Measurements from ENCODE around the gene THSD7B. TPM values are rescaled to one million over a fixed set of nuclear protein-coding genes. Genes with fewer than 3 reads are reported as not detected.
"Not testable (repeated sequence)": the region's sequence is repeated elsewhere in the genome, so short reads cannot be mapped to it uniquely, and the experiment has no call there.

The THSD7B gene
- total and polyA plus RNA-seq, 9 of the 15 experiments (the other 6 are each of a cell fraction or from before 2014, with no cell fraction given): not detected

DNA sequence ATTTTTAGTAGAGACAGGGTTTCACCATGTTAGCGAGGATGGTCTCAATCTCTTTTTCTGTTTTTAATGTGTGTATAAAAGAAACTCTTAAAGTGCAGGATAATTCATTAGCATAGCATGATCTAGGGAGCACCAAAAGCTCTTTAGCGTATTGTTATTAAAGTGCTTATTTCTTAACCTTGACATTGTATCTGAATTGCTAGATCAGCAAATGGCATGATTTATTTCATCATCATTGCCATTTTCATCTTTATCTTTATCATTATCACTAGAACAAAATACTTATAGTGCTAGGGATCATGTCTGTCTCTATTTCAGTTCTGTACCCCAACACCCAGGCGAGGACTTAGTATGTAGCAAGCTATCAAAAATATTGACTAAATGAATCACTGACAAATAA is 805.1 kb downstream of the THSD7B start (continued):
- TF ChIP-seq GTF3C2 (IDR thresholded peaks at IDR 0.05; ENCODE audit: borderline replicate concordance, extremely low read depth, insufficient read length): no peak
- no peak for TF ChIP-seq MXI1 (IDR thresholded peaks at IDR 0.05; ENCODE audit: low read depth, low read length)
- no peak for TF ChIP-seq ZBTB33 (CRISPR knock-in tag; IDR thresholded peaks at IDR 0.05)
- TF ChIP-seq BCL6 (CRISPR knock-in tag; IDR thresholded peaks at IDR 0.05): no peak
- TF ChIP-seq ELK1 (CRISPR knock-in tag; IDR thresholded peaks at IDR 0.05): no peak
- TF ChIP-seq, protein P1, sequence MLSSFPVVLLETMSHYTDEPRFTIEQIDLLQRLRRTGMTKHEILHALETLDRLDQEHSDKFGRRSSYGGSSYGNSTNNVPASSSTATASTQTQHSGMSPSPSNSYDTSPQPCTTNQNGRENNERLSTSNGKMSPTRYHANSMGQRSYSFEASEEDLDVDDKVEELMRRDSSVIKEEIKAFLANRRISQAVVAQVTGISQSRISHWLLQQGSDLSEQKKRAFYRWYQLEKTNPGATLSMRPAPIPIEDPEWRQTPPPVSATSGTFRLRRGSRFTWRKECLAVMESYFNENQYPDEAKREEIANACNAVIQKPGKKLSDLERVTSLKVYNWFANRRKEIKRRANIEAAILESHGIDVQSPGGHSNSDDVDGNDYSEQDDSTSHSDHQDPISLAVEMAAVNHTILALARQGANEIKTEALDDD (IDR thresholded peaks at IDR 0.05): no peak
- no peak for TF ChIP-seq RFX1 (IDR thresholded peaks at IDR 0.05)
- TF ChIP-seq ZNF174 (CRISPR knock-in tag; IDR thresholded peaks at IDR 0.05): no peak
- no peak for TF ChIP-seq ZNF778 (CRISPR knock-in tag; IDR thresholded peaks at IDR 0.05)

- H2AFZ ChIP-seq (ENCODE audit: low read depth, low read length); H3K4me1 ChIP-seq (replicated peaks in 1 of 2; ENCODE audit: control insufficient read depth in 2 of 2, insufficient read depth in 2 of 2, low read length in 2 of 2); H3K36me3 ChIP-seq (ENCODE audit: control insufficient read depth, insufficient read depth, low read length); ATAC-seq; in situ Hi-C loops (cut with MboI); DNase-seq (ENCODE audit: extremely low read depth in 1 of 4, low spot score in 3 of 4); intact Hi-C loops (cut with micrococcal nuclease); H3K27me3 ChIP-seq (ENCODE audit: control insufficient read depth in 2 of 2, insufficient read depth in 2 of 2, low read length in 2 of 2); POLR2A ChIA-PET; H3K79me2 ChIP-seq (ENCODE audit: control insufficient read depth, insufficient read depth, low read length); H3K4me3 ChIP-seq; H3K27ac ChIP-seq (ENCODE audit: extremely low read depth, low read depth, low read length); H3K4me2 ChIP-seq (ENCODE audit: insufficient read depth, low read length); H4K20me1 ChIP-seq (replicated peaks; ENCODE audit: control insufficient read depth, insufficient read depth, low read length); H3K9me3 ChIP-seq (replicated peaks; ENCODE audit: control insufficient read depth, insufficient read depth, low read depth, low read length); CTCF ChIA-PET (ENCODE audit: low intra/inter-chr PET ratio); H3K9ac ChIP-seq (ENCODE audit: insufficient read depth in 1 of 2, low read depth in 2 of 2, low read length in 2 of 2); H3K9me1 ChIP-seq (ENCODE audit: control insufficient read depth, insufficient read depth, low read length); FAIRE-seq; BruUV-seq (replicated peaks): not testable (repeated sequence)
- WGBS (ENCODE audit: insufficient coverage, low coverage, missing lambda C conversion rate): 0% methylated on average over 3 of the region's 5 CpGs
Observed at GRCh38 chr2:137587834-137588233, 822.5 kb downstream of the THSD7B start.

Measured in K562 (cell line).